H1 (cell line): ENCODE results near the gene ZBTB11. TPM values are rescaled to one million over a fixed set of nuclear protein-coding genes. Genes with fewer than 3 reads are reported as not detected.

Experiments
- polyA plus RNA-seq, 7 experiments: library from polyadenylated mRNA; depleted of rRNA in 3 of 7; stranded (reverse) in 5 of 7; unstranded in 2 of 7; fragments of >200 nt in 5 of 7; fragments of 200-250 nt in 2 of 7; gene quantifications; 1 replicate in 5 of 7; 2 replicates in 1 of 7; 4 replicates in 1 of 7; pipeline versions ENCODE4 v1.2.1 to v1.2.3, GENCODE V29; 2011 to 2013; ENCODE audit warnings: missing spikeins in 2 of 7, mixed read lengths in 2 of 7
- small RNA-seq: library from polyadenylated mRNA; stranded (forward); fragments of <200 nt; extraction: miRNeasy Mini kit (QIAGEN cat#:217004); gene quantifications from one replicate; pipeline ENCODE3, GENCODE V24; 2013; ENCODE audit not compliant: insufficient read depth
- total RNA-seq: library from RNA; stranded (reverse); fragmentation: NEBNext Ultra II Directional; extraction: Animal tissue kit (Norgen Biotek cat#: 25700); gene quantifications from 2 replicates; pipeline ENCODE4 v1.2.1, GENCODE V29; 2021

ZBTB11 gene
- total and polyA plus RNA-seq, 2 of the 8 experiments (the other 6 are each of a cell fraction or from before 2014, with no cell fraction given), result 3.0 to 14.0 TPM

Small RNA genes lying within 50 kb of the gene (small RNA-seq; reads per million reads assigned to genes)
- not detected for gene RF00019
- gene RNU6-1256P, result not detected
- 14.7 reads per million, percentile 88 among the genes with 10 or more reads in this experiment for gene RNY1P12

Other genes starting within 250 kb of the ZBTB11 start
- gene SENP7, start 163.9 kb downstream of the ZBTB11 start, total RNA-seq, result 6.5 and 7.8 TPM in 2 replicates
- 1.6 and 2.8 TPM in 2 replicates for gene SENP7, start 163.9 kb downstream of the ZBTB11 start, polyA plus RNA-seq (2011; rRNA removed)
- gene TRMT10C, start 115.3 kb downstream of the ZBTB11 start, total RNA-seq, result 49.4 and 55.9 TPM in 2 replicates
- 22.3 and 27.4 TPM in 2 replicates for gene TRMT10C, start 115.3 kb downstream of the ZBTB11 start, polyA plus RNA-seq (2011; rRNA removed)
- gene PCNP, start 103.0 kb downstream of the ZBTB11 start, total RNA-seq, result 188 and 192 TPM in 2 replicates
- gene PCNP, start 103.0 kb downstream of the ZBTB11 start, polyA plus RNA-seq (2011; rRNA removed), result 16.4 and 29.1 TPM in 2 replicates
- gene RPL24, start 9.6 kb upstream of the ZBTB11 start, total RNA-seq, result 1,933 and 1,965 TPM in 2 replicates
- gene RPL24, start 9.6 kb upstream of the ZBTB11 start, polyA plus RNA-seq (2011; rRNA removed), result 569 and 939 TPM in 2 replicates
- gene CEP97, start 47.5 kb upstream of the ZBTB11 start, total RNA-seq, result 13.2 and 15.1 TPM in 2 replicates
- 1.6 and 1.9 TPM in 2 replicates for gene CEP97, start 47.5 kb upstream of the ZBTB11 start, polyA plus RNA-seq (2011; rRNA removed)
- 22.7 and 23.3 TPM in 2 replicates for gene NXPE3, start 102.1 kb upstream of the ZBTB11 start, total RNA-seq
- gene NXPE3, start 102.1 kb upstream of the ZBTB11 start, polyA plus RNA-seq (2011; rRNA removed), result 10.9 and 12.1 TPM in 2 replicates
- 24.5 TPM in 2 replicates for gene NFKBIZ, start 172.4 kb upstream of the ZBTB11 start, total RNA-seq
- 7.2 and 7.6 TPM in 2 replicates for gene NFKBIZ, start 172.4 kb upstream of the ZBTB11 start, polyA plus RNA-seq (2011; rRNA removed)